K562 (cell line): ENCODE results near the gene KIAA0513. TPM values are rescaled to one million over a fixed set of nuclear protein-coding genes. Genes with fewer than 3 reads are reported as not detected.

Experiments used
- ATAC-seq: fragments of 200-7000 bp; cut with Tn5 transposase; 3 replicates; pipeline ENCODE4 v1.9.1; 2020; ENCODE audit warnings: moderate library complexity
- BruUV-seq: library from RNA; stranded (reverse); fragments of 400-500 nt; replicated peaks from 2 replicates; lab custom pipeline; 2021; lab: Mats Ljungman, UMichigan
- CTCF ChIA-PET: fragments of 300-600 bp; formaldehyde crosslinking; extraction: SDS; loops from one replicate; lab custom pipeline; 2021; ENCODE audit warnings: low intra/inter-chr PET ratio; lab: Yijun Ruan, JAX
- POLR2A ChIA-PET: fragments of 300-600, 350-650 bp; sonication (Branson Sonifier 250); formaldehyde crosslinking; extraction: SDS; loops from one replicate; lab custom pipeline; 2021; ENCODE audit warnings: antibody characterized with exemption, inconsistent platforms; lab: Yijun Ruan, JAX
- DNase-seq, 4 experiments: peaks; one replicate each; pipeline versions ENCODE4 v3.0.0 to v3.0.0-alpha.2; 2011 to 2018; ENCODE audit warnings: low spot score in 3 of 4, mixed read lengths in 3 of 4; ENCODE audit errors: extremely low read depth in 1 of 4
- FAIRE-seq: peaks from 2 replicates; lab custom pipeline; 2011; peaks lifted over from hg19 to GRCh38; lab: Jason Lieb, UNC
- H2AFZ ChIP-seq: 2 replicates; pipeline ENCODE4 v1.6.0; 2011; ENCODE audit warnings: low read depth, low read length, control low read depth, inconsistent platforms
- H3K27ac ChIP-seq: fragments of 200-600 bp; 3 replicates; pipeline ENCODE4 v1.8.0; 2011; ENCODE audit warnings: low read depth, mild to moderate bottlenecking, control low read depth, inconsistent platforms, low read length, moderate library complexity, mixed read lengths; ENCODE audit errors: extremely low read depth
- H3K27me3 ChIP-seq, 2 experiments: fragments of 300-600 bp in 1 of 2; 2 replicates in 1 of 2; 3 replicates in 1 of 2; pipeline versions ENCODE4 v1.6.0 to v1.8.0; 2011; ENCODE audit warnings: inconsistent platforms in 2 of 2, low read length in 2 of 2, mild to moderate bottlenecking in 1 of 2, mixed read lengths in 1 of 2, moderate library complexity in 1 of 2; ENCODE audit not compliant: control insufficient read depth in 2 of 2, insufficient read depth in 2 of 2
- H3K36me3 ChIP-seq: fragments of 300-600 bp; 3 replicates; pipeline ENCODE4 v1.8.0; 2011; ENCODE audit warnings: mild to moderate bottlenecking, low read length, inconsistent platforms; ENCODE audit not compliant: control insufficient read depth, insufficient read depth
- H3K4me1 ChIP-seq, 2 experiments: fragments of 200-600 bp in 1 of 2; replicated peaks in 1 of 2; 2 replicates in 1 of 2; 3 replicates in 1 of 2; pipeline versions ENCODE4 v1.5.1 to v1.8.0; 2011; ENCODE audit warnings: inconsistent platforms in 2 of 2, low read length in 2 of 2, mild to moderate bottlenecking in 1 of 2, mixed read lengths in 1 of 2, moderate library complexity in 1 of 2; ENCODE audit not compliant: control insufficient read depth in 2 of 2, insufficient read depth in 2 of 2
- H3K4me2 ChIP-seq: 2 replicates; pipeline ENCODE4 v1.6.1; 2011; ENCODE audit warnings: low read length, control low read depth, inconsistent platforms, mixed read lengths; ENCODE audit not compliant: insufficient read depth
- H3K4me3 ChIP-seq: fragments of 200-600 bp; sonication (generic), shearing (Covaris generic); 2 replicates; pipeline ENCODE4 v1.5.1; 2016; ENCODE audit warnings: control low read depth, inconsistent platforms
- H3K79me2 ChIP-seq: fragments of 200-600 bp; 3 replicates; pipeline ENCODE4 v1.8.0; 2011; ENCODE audit warnings: low read length, inconsistent platforms; ENCODE audit not compliant: control insufficient read depth, insufficient read depth
- H3K9ac ChIP-seq, 2 experiments: 2 replicates each; pipeline versions ENCODE4 v1.6.0 to v1.6.1; 2011; ENCODE audit warnings: low read depth in 2 of 2, low read length in 2 of 2, control low read depth in 1 of 2, inconsistent platforms in 1 of 2, mild to moderate bottlenecking in 1 of 2, mixed read lengths in 1 of 2; ENCODE audit not compliant: insufficient read depth in 1 of 2
- H3K9me1 ChIP-seq: one replicate; pipeline ENCODE4 v1.6.0; 2011; ENCODE audit warnings: inconsistent platforms, mild to moderate bottlenecking, low read length, moderate library complexity; ENCODE audit not compliant: control insufficient read depth, insufficient read depth
- H3K9me3 ChIP-seq: replicated peaks from 2 replicates; pipeline ENCODE4 v1.5.1; 2011; ENCODE audit warnings: low read depth, low read length, inconsistent platforms; ENCODE audit not compliant: control insufficient read depth, insufficient read depth
- H4K20me1 ChIP-seq: replicated peaks from 2 replicates; pipeline ENCODE4 v1.6.1; 2011; ENCODE audit warnings: low read length, inconsistent platforms, mixed read lengths; ENCODE audit not compliant: control insufficient read depth, insufficient read depth
- IRF2 ChIP-seq: sonication (generic); formaldehyde crosslinking; IDR thresholded peaks from 2 replicates; pipeline ENCODE4 v1.8.1; 2022; ENCODE audit warnings: mild to moderate bottlenecking, missing genetic modification reagents
- KLF16 ChIP-seq: IDR thresholded peaks from 2 replicates; pipeline ENCODE4 v1.6.1; 2016; ENCODE audit warnings: antibody characterized with exemption
- POLR2G ChIP-seq: fragments of 200-400 bp; formaldehyde crosslinking; IDR thresholded peaks from 2 replicates; pipeline ENCODE4 v1.6.1; 2017; ENCODE audit warnings: low read depth, mild to moderate bottlenecking, antibody characterized with exemption, low read length, moderate library complexity
- RFX5 ChIP-seq: IDR thresholded peaks from 2 replicates; pipeline ENCODE4 v1.6.1; 2011; ENCODE audit warnings: low read depth, mild to moderate bottlenecking, improper control_type of control experiment, low read length
- SIN3B ChIP-seq: fragments of 450-650 bp; IDR thresholded peaks from 2 replicates; pipeline ENCODE4 v1.6.1; 2017; ENCODE audit warnings: low read depth, mild to moderate bottlenecking, moderate library complexity
- SNRNP70 ChIP-seq: fragments of 200-400 bp; formaldehyde crosslinking; optimal IDR thresholded peaks from 2 replicates; pipeline ENCODE3; 2017; ENCODE audit warnings: low read depth, low read length
- SRF ChIP-seq, 2 experiments: fragments of 250-450, 450-650 bp in 1 of 2; sonication (Bioruptor Pico) in 1 of 2; sonication (generic) in 1 of 2; formaldehyde crosslinking; IDR thresholded peaks; 2 replicates each; pipeline versions ENCODE4 v1.5.0 to v1.5.1; 2020 to 2022; ENCODE audit warnings: mild to moderate bottlenecking in 1 of 2, missing genetic modification reagents in 1 of 2
- TARDBP ChIP-seq: fragments of 450-650 bp; IDR thresholded peaks from 2 replicates; pipeline ENCODE4 v1.6.1; 2016
- ZBTB33 ChIP-seq: sonication (generic); formaldehyde crosslinking; IDR thresholded peaks from 2 replicates; pipeline ENCODE4 v1.8.1; 2023; ENCODE audit warnings: mild to moderate bottlenecking, missing genetic modification reagents
- WGBS: fragments of 100-300 bp; shearing (Covaris generic); methylation state at CpG from one replicate; pipeline ENCODE4 v1.1.6; 2016; ENCODE audit warnings: low coverage, mixed read lengths; ENCODE audit not compliant: insufficient coverage; ENCODE audit errors: missing lambda C conversion rate; 5-methylcytosine and 5-hydroxymethylcytosine counted together
- in situ Hi-C: fragments of 300-500 bp; cut with MboI; formaldehyde crosslinking; loops from 4 replicates; pipeline ENCODE4 v1.15.0; 2018; ENCODE audit warnings: inconsistent platforms, mixed read lengths
- intact Hi-C: fragments of 100-400 bp; cut with micrococcal nuclease; formaldehyde crosslinking; loops from 2 replicates; pipeline ENCODE4 v1.14.2; 2022
- polyA plus RNA-seq, 8 experiments: library from polyadenylated mRNA; depleted of rRNA in 4 of 8; stranded (reverse) in 5 of 8; unstranded in 3 of 8; fragments of >200 nt; fragmentation: Nextera tagmentation in 2 of 8; fragmentation: Illumina TruSeq in 1 of 8; extraction: Ambion mirVana in 2 of 8; extraction: Trizol in 1 of 8; gene quantifications; 2 replicates each; pipeline versions ENCODE4 v1.2.1 to v1.2.3, GENCODE V29; 2011 to 2014; ENCODE audit warnings: inconsistent platforms in 1 of 8, missing spikeins in 1 of 8
- total RNA-seq, 7 experiments: library from RNA; depleted of rRNA in 6 of 7; stranded (reverse); fragments of >200 nt in 6 of 7; fragmentation: Illumina TruSeq in 2 of 7; extraction: Trizol in 2 of 7; gene quantifications; 2 replicates each; pipeline versions ENCODE4 v1.2.1 to v1.2.3, GENCODE V29; 2011 to 2021; ENCODE audit warnings: low replicate concordance in 1 of 7

Gene KIAA0513
- total and polyA plus RNA-seq, 9 of the 15 experiments (the other 6 are each of a cell fraction or from before 2014, with no cell fraction given) = 0.18 to 13.7 (median 10.2) TPM

GRCh38 chr16:85088570-85089199, 61.1 kb downstream of the KIAA0513 start:
- Histone ChIP-seq H4K20me1 (peaks cover 4% of the 10 kb centered on the region; the same call in 1 of the 2 replicates), H3K4me1 (peaks cover 9 to 56% of the 10 kb centered on the region in 2 experiments; a peak in 3 of 5 replicates), H2AFZ (no peak overlapping the region), H3K79me2 (no peaks in the 10 kb centered on the region), H3K9me3 (no peaks in the 10 kb centered on the region), H3K4me3 (no peak overlapping the region), H3K27ac (no peak overlapping the region)
- intact Hi-C loops = loop anchor here (5.0 to 10.0 kb wide), 3 partner anchors 61 to 464 kb away; partner anchors contain the start of gene KIAA0513
- DNase-seq (no peak), ATAC-seq (no peak)
- WGBS = 75% methylated on average over 29 of the region's 31 CpGs
- in situ Hi-C loops = no loop called here
- BruUV-seq = no TSS peak
- TF ChIP-seq SNRNP70 = no peak
- TF ChIP-seq KLF16 = no peak
- TF ChIP-seq IRF2 (CRISPR knock-in tag) = 0 out of 2 replicates have a peak, but pooled peaks have one; percentile 68
- TF ChIP-seq TARDBP = no peak
- peak; percentile 40; the same call in 1 of the 2 replicates for TF ChIP-seq POLR2G
- TF ChIP-seq ZBTB33 (CRISPR knock-in tag) = peak; percentile 91
- no peak for TF ChIP-seq RFX5
- no peak for TF ChIP-seq SRF (CRISPR knock-in tag; IDR thresholded peaks at IDR 0.05)
- TF ChIP-seq SIN3B = no peak
- TF ChIP-seq, all 486 proteins: peak for 3
- Histone ChIP-seq H3K4me2 (no peak overlapping the region), H3K9ac (no peak overlapping the region; a peak in 1 of 4 replicates), H3K9me1 (no peaks in the 10 kb centered on the region), H3K27me3 (peaks cover 7 to 12% of the 10 kb centered on the region in 2 experiments; a peak in 4 of 5 replicates), H3K36me3 (peaks cover 5% of the 10 kb centered on the region; the same call in 1 of the 3 replicates)
- POLR2A ChIA-PET = interaction anchor here (0.6 kb wide), 1 partner anchor 334 kb away, joined by 3 read pairs; no protein-coding TSS in a partner anchor
- CTCF ChIA-PET = no interaction called here
- FAIRE-seq = no peak
